ENCODE measurements around the gene RNU5D-1. TPM values are rescaled to one million over a fixed set of nuclear protein-coding genes. Genes with fewer than 3 reads are reported as not detected.

The RNU5D-1 gene
- total and polyA plus RNA-seq, 2 of the 13 experiments (the other 11 are each of a cell fraction or from before 2014, with no cell fraction given): 165 TPM; not detected in 1

DNA sequence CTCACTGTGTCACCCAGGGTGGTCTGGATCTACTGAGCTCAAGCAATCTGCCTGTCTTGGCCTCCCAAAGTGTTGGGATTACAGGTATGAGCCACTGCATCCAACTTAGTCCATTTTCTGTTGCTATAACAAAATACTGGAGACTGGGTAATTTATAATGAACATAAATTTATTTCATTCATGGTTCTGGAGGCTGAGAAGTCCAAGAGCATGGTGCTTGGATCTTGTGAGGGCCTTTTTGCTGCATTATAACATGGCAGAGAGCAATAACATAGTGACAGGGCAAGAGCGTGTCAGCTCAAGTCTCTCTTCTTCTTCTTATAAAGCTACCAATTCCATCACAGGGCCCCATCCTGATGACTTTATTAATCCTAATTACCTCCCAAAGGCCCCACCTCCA lies 5.0 kb upstream of the RNU5D-1 start:
- POLR2A ChIA-PET: interaction anchor here (0.8 to 8.0 kb wide), 3 partner anchors 15 to 73 kb away, joined by 3 to 241 read pairs (median 3); partner anchors contain the start of genes BTBD19 and RPS8
- intact Hi-C loops (cut with micrococcal nuclease; ENCODE audit: unreplicated experiment): no loop called here

DNA sequence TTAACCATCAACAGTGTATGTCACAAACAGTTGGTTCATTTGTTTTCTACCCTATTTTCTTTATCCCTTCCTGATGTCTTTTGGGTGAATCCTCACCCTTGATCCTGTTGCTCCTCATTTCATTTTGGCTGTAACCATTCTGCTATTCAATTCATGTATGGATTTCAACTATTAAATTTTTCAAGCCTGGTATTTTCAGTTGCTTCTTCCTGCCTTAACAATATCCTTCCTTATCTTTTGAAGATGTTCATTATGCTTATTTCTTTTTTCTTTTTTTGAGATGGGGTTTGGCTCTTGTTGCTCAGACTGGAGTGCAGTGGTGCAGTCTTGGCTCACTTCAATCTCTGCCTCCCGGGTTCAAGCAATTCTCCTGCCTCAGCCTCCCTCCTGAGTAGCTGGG lies 2.8 kb upstream of the RNU5D-1 start:
- Histone ChIP-seq H3K4me3 (replicated peaks in 1 of 3; ENCODE audit: insufficient read depth in 1 of 3, low read depth in 2 of 3, low read length in 3 of 3) (no peak overlapping the region), H4K20me1 (ENCODE audit: insufficient read depth, low read length) (no peaks in the 10 kb centered on the region), H3K27me3 (ENCODE audit: control insufficient read depth in 1 of 2, insufficient read depth in 2 of 2, low read length in 2 of 2) (no peaks in the 10 kb centered on the region; a peak in 2 of 5 replicates), H3K79me2 (ENCODE audit: insufficient read depth, low read length) (no peaks in the 10 kb centered on the region), H3K9me3 (ENCODE audit: low read length) (no peaks in the 10 kb centered on the region), H3K36me3 (replicated peaks in 1 of 2; ENCODE audit: control insufficient read depth in 1 of 2, insufficient read depth in 2 of 2, low read length in 2 of 2) (no peaks in the 10 kb centered on the region), H3K9ac (ENCODE audit: insufficient read depth, low read depth, low read length) (no peak overlapping the region), H2AFZ (ENCODE audit: low read length) (no peak overlapping the region), H3K4me1 (ENCODE audit: insufficient read depth, low read length) (peaks cover 50% of the 10 kb centered on the region), H3K4me2 (ENCODE audit: low read depth, low read length) (no peak overlapping the region), H3K27ac (ENCODE audit: extremely low read length, insufficient read depth, low read length) (no peak overlapping the region)
- in situ Hi-C loops (cut with HindIII; ENCODE audit: extremely low pct_ligation_motif_present, low pct_unique_long_range_greater_than_20kb) (no loop called here), intact Hi-C loops (cut with micrococcal nuclease; ENCODE audit: unreplicated experiment) (loop anchor here (5.0 kb wide), 1 partner anchor 49 kb away; no protein-coding TSS in a partner anchor)
- ChIA-PET CTCF (ENCODE audit: low intra/inter-chr PET ratio, low total read pairs) (no interaction called here), POLR2A (interaction anchor here (1.1 to 8.0 kb wide), 3 partner anchors 13 to 86 kb away, joined by 3 to 241 read pairs (median 4); no protein-coding TSS in a partner anchor)
- BruUV-seq (replicated peaks): no TSS peak
- WGBS (ENCODE audit: low lambda C conversion rate): 41% methylated on average over 1 of the region's 1 CpG
- ATAC-seq (no peak), DNase-seq (ENCODE audit: low spot score) (no peak), FAIRE-seq (no peak)
- TF ChIP-seq STAT5B (CRISPR knock-in tag; IDR thresholded peaks at IDR 0.05) (no peak), NR3C1 (CRISPR knock-in tag; IDR thresholded peaks at IDR 0.05) (no peak), CEBPB (IDR thresholded peaks at IDR 0.05; ENCODE audit: borderline replicate concordance, low read depth, low read length) (no peak), HDAC2 (CRISPR knock-in tag; IDR thresholded peaks at IDR 0.05) (no peak), HNF4G (IDR thresholded peaks at IDR 0.05; ENCODE audit: borderline replicate concordance, low read depth, low read length) (no peak), HNF4G (CRISPR knock-in tag; IDR thresholded peaks at IDR 0.05; ENCODE audit: borderline replicate concordance, low read depth) (no peak), ATM (IDR thresholded peaks at IDR 0.05; ENCODE audit: borderline replicate concordance) (no peak), ZEB1 (IDR thresholded peaks at IDR 0.05; ENCODE audit: insufficient replicate concordance, low read depth) (no peak), TOPORS (CRISPR knock-in tag; IDR thresholded peaks at IDR 0.05) (no peak)
- TF ChIP-seq, protein P1, sequence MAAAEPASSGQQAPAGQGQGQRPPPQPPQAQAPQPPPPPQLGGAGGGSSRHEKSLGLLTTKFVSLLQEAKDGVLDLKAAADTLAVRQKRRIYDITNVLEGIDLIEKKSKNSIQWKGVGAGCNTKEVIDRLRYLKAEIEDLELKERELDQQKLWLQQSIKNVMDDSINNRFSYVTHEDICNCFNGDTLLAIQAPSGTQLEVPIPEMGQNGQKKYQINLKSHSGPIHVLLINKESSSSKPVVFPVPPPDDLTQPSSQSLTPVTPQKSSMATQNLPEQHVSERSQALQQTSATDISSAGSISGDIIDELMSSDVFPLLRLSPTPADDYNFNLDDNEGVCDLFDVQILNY (CRISPR knock-in tag; conservative IDR thresholded peaks at IDR 0.05): no peak
- TF ChIP-seq, protein P2, sequence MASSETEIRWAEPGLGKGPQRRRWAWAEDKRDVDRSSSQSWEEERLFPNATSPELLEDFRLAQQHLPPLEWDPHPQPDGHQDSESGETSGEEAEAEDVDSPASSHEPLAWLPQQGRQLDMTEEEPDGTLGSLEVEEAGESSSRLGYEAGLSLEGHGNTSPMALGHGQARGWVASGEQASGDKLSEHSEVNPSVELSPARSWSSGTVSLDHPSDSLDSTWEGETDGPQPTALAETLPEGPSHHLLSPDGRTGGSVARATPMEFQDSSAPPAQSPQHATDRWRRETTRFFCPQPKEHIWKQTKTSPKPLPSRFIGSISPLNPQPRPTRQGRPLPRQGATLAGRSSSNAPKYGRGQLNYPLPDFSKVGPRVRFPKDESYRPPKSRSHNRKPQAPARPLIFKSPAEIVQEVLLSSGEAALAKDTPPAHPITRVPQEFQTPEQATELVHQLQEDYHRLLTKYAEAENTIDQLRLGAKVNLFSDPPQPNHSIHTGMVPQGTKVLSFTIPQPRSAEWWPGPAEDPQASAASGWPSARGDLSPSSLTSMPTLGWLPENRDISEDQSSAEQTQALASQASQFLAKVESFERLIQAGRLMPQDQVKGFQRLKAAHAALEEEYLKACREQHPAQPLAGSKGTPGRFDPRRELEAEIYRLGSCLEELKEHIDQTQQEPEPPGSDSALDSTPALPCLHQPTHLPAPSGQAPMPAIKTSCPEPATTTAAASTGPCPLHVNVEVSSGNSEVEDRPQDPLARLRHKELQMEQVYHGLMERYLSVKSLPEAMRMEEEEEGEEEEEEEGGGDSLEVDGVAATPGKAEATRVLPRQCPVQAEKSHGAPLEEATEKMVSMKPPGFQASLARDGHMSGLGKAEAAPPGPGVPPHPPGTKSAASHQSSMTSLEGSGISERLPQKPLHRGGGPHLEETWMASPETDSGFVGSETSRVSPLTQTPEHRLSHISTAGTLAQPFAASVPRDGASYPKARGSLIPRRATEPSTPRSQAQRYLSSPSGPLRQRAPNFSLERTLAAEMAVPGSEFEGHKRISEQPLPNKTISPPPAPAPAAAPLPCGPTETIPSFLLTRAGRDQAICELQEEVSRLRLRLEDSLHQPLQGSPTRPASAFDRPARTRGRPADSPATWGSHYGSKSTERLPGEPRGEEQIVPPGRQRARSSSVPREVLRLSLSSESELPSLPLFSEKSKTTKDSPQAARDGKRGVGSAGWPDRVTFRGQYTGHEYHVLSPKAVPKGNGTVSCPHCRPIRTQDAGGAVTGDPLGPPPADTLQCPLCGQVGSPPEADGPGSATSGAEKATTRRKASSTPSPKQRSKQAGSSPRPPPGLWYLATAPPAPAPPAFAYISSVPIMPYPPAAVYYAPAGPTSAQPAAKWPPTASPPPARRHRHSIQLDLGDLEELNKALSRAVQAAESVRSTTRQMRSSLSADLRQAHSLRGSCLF (CRISPR knock-in tag; IDR thresholded peaks at IDR 0.05; ENCODE audit: borderline replicate concordance): no peak

More for the DNA sequence above, 5.0 kb upstream of the RNU5D-1 start:
- 94% methylated on average over 1 of the region's 1 CpG for WGBS (ENCODE audit: low lambda C conversion rate)
- Histone ChIP-seq H3K4me2 (ENCODE audit: low read depth, low read length) (no peak overlapping the region), H3K4me1 (ENCODE audit: insufficient read depth, low read length) (peaks cover 51% of the 10 kb centered on the region), H3K79me2 (ENCODE audit: insufficient read depth, low read length) (peaks cover 13% of the 10 kb centered on the region), H4K20me1 (ENCODE audit: insufficient read depth, low read length) (no peaks in the 10 kb centered on the region), H3K4me3 (replicated peaks in 1 of 3; ENCODE audit: insufficient read depth in 1 of 3, low read depth in 2 of 3, low read length in 3 of 3) (no peak overlapping the region), H3K36me3 (replicated peaks in 1 of 2; ENCODE audit: control insufficient read depth in 1 of 2, insufficient read depth in 2 of 2, low read length in 2 of 2) (no peaks in the 10 kb centered on the region), H3K9ac (ENCODE audit: insufficient read depth, low read depth, low read length) (no peak overlapping the region), H3K27me3 (ENCODE audit: control insufficient read depth in 1 of 2, insufficient read depth in 2 of 2, low read length in 2 of 2) (no peaks in the 10 kb centered on the region; a peak in 2 of 5 replicates), H2AFZ (ENCODE audit: low read length) (no peak overlapping the region), H3K27ac (ENCODE audit: extremely low read length, insufficient read depth, low read length) (no peak overlapping the region), H3K9me3 (ENCODE audit: low read length) (no peaks in the 10 kb centered on the region)
- FAIRE-seq: no peak
- TF ChIP-seq ZNF564 (CRISPR knock-in tag; IDR thresholded peaks at IDR 0.05) (peak; percentile 94), SMARCC2 (IDR thresholded peaks at IDR 0.05) (no peak)
- CTCF ChIA-PET (ENCODE audit: low intra/inter-chr PET ratio, low total read pairs): no interaction called here
- BruUV-seq (replicated peaks): no TSS peak
- in situ Hi-C loops (cut with HindIII; ENCODE audit: extremely low pct_ligation_motif_present, low pct_unique_long_range_greater_than_20kb): no loop called here
- no peak for ATAC-seq
- DNase-seq (ENCODE audit: low spot score): no peak

Data from HepG2 (cell line).